Mesothelial cell of epicardium (in vitro differentiated cells): ENCODE measurements around the gene PLD5. TPM values are rescaled to one million over a fixed set of nuclear protein-coding genes. Genes with fewer than 3 reads are reported as not detected.

Experiments
- DNase-seq, 2 experiments: peaks; one replicate each; pipeline ENCODE4 v3.0.0; 2021; ENCODE audit warnings: low spot score in 2 of 2; ENCODE audit not compliant: unreplicated experiment in 2 of 2
- H3K27ac Mint-ChIP-seq: 2 replicates; pipeline ENCODE4 v1.8.0; 2021; ENCODE audit warnings: mixed read lengths
- H3K27me3 Mint-ChIP-seq: 2 replicates; pipeline ENCODE4 v1.8.0; 2021; ENCODE audit warnings: low read depth, mixed read lengths
- H3K36me3 Mint-ChIP-seq: 2 replicates; pipeline ENCODE4 v1.8.0; 2021; ENCODE audit warnings: mixed read lengths
- H3K4me1 Mint-ChIP-seq: 2 replicates; pipeline ENCODE4 v1.8.0; 2021; ENCODE audit warnings: mixed read lengths
- H3K4me3 Mint-ChIP-seq: 2 replicates; pipeline ENCODE4 v1.8.0; 2021; ENCODE audit warnings: mild to moderate bottlenecking, moderate library complexity, mixed read lengths
- H3K9me3 Mint-ChIP-seq: 2 replicates; pipeline ENCODE4 v1.8.0; 2021; ENCODE audit warnings: mixed read lengths
- CTCF ChIP-seq: fragments of 200-600 bp; sonication (generic); IDR thresholded peaks from one replicate; pipeline ENCODE4 v1.5.0; 2021; ENCODE audit warnings: antibody characterized with exemption; ENCODE audit not compliant: unreplicated experiment
- total RNA-seq: library from RNA; stranded (reverse); gene quantifications from 3 replicates; pipeline ENCODE4 v1.2.1, GENCODE V29; 2021

PLD5 gene
- total RNA-seq, 1 donor from 2014 or later: 4.3 TPM

DNA sequence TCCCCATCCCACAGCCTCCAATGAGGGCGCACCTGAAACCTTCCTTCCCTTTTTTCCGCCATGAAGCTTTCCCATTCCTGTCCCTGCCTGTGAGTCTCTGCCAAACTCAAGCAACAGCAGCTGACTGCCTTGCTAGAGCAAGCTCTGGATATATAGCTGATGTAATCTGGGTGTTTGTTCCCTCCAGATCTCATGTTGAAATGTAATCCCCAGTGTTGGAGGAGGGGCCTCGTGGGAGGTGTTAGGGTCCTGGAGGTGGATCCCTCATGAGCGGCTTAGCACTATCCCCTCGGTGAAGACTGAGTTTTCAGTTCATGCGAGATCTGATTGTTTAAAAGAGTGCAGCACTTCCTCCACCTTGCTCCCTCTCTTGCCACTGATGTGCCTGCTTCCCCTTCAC lies 321.2 kb downstream of the PLD5 start:
- Mint-ChIP-seq H3K9me3 (peaks cover 22% of the 10 kb centered on the region), H3K4me3 (no peak overlapping the region), H3K27me3 (no peaks in the 10 kb centered on the region), H3K4me1 (no peaks in the 10 kb centered on the region), H3K27ac (no peak overlapping the region), H3K36me3 (no peaks in the 10 kb centered on the region)
- TF ChIP-seq CTCF: no peak
- no peak for DNase-seq

GRCh38 chr1:242201090-242201489 lies 323.4 kb downstream of the PLD5 start:
- no peak overlapping the region for H3K4me3 Mint-ChIP-seq
- H3K36me3 Mint-ChIP-seq: no peaks in the 10 kb centered on the region
- no peak for DNase-seq
- no peak for TF ChIP-seq CTCF
- H3K4me1 Mint-ChIP-seq: peaks cover 2% of the 10 kb centered on the region
- H3K27me3 Mint-ChIP-seq: no peaks in the 10 kb centered on the region
- H3K27ac Mint-ChIP-seq: no peak overlapping the region
- peaks cover 16% of the 10 kb centered on the region for H3K9me3 Mint-ChIP-seq

DNA sequence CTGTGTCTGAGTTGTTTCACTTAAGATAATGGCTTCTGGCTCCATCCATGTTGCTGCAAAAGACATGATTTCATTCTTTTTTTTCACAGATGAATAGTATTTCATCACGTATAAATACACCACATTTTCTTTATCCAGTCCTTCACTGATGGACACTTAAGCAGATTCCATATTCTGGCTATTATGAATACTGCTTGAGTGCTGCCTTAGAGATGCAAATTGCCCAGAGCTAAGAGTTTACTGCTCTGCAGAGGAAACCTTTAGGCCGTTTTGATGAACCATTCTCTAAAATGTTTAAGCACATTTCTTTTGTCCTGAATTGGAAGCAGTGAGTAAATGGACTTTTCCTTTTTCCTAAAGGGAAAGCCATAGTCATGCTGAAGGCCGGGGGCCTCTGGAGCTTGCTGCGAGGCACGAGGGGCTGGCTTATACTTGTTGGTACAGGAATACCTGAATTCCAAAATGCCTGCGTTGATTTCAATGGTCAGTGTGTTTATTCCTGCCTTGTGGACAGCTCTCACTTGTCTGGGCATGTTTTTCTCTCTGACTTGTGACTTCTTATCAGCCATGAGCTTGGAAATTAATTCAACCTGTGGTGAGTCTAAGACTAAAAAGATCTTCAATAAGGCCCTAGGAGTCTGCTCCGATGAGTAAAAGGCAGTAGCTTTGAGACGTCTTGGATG lies 324.6 kb downstream of the PLD5 start:
- Mint-ChIP-seq H3K9me3 (peaks cover 16% of the 10 kb centered on the region), H3K27me3 (no peaks in the 10 kb centered on the region), H3K36me3 (no peaks in the 10 kb centered on the region), H3K4me3 (no peak overlapping the region), H3K27ac (no peak overlapping the region), H3K4me1 (peaks cover 11% of the 10 kb centered on the region)
- no peak for DNase-seq
- TF ChIP-seq CTCF: no peak

DNA sequence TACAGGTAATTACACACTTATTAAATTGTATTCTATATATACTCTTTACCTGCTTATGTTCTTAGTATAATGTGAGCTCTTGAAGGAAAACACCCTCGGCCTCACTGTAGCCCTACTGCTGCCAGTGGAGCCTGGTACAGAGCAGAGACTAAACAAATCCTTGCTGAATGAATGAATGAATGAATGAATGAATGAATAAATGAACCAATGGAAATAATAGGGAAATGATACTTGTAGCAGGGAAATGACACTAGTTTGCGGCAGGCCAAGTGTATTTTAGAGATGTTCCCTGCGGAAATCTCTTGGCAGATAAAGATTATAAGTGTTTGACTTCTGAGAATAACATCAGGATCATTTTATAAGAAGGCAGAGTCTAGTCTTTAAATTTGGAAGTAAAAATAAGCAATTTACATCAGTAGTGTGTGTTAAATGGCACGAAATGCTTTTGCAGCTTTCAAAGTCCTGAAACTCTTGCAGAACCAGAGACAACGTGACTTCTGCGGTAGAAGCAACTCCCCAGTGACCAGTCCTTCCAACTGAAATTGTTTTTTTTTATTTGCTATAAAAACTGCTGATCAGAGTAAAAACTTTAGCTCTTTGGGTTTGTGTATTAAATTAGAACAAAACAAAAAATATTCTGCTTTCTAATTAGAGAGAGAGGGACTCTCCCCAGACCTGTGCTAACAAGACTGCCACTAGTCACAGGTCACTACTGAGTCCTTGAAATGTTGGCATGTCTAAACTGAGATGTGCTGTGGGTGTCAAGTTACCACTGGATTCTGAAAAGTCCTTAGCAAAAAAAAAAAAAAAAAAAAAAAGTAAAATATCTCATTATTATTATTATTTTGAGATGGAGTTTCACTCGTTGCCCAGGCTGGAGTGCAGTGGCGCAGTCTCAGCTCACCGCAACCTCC lies 326.3 kb downstream of the PLD5 start:
- TF ChIP-seq CTCF: no peak
- Mint-ChIP-seq H3K27me3 (no peaks in the 10 kb centered on the region), H3K36me3 (no peaks in the 10 kb centered on the region), H3K4me1 (peaks cover 11% of the 10 kb centered on the region), H3K9me3 (peaks cover 19% of the 10 kb centered on the region), H3K4me3 (no peak overlapping the region), H3K27ac (no peak overlapping the region)
- no peak for DNase-seq

DNA sequence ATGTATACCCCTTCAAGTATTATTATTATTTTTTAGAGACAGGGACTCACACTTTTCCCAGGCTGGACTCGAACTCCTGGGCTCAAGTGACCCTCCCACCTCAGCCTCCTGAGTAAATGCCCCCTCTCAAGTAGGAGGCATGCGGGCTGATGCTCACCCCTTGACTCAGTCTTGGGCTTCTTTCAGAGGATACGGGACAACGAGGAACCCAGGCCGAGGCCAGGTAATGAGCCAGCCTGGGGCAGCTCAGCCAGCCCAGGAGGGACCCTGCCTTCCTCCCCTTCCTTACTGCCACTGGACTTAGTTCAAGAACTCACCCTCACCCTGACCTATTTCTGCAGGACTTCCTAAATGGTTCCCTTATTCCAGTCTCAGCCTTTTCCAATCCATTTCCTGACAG lies 327.6 kb downstream of the PLD5 start:
- TF ChIP-seq CTCF: no peak
- no peak overlapping the region for H3K4me3 Mint-ChIP-seq
- peaks cover 11% of the 10 kb centered on the region for H3K4me1 Mint-ChIP-seq
- peaks cover 19% of the 10 kb centered on the region for H3K9me3 Mint-ChIP-seq
- H3K36me3 Mint-ChIP-seq: no peaks in the 10 kb centered on the region
- H3K27me3 Mint-ChIP-seq: no peaks in the 10 kb centered on the region
- DNase-seq: no peak
- no peak overlapping the region for H3K27ac Mint-ChIP-seq
